Epithelial cell of proximal tubule (primary cell): ENCODE data around the gene CDH9. TPM values are rescaled to one million over a fixed set of nuclear protein-coding genes. Genes with fewer than 3 reads are reported as not detected.

Source experiments
- DNase-seq: peaks from one replicate; pipeline ENCODE4 v3.0.0-alpha.2; 2011; ENCODE audit warnings: low read depth
- H3K4me3 ChIP-seq: 2 replicates; pipeline ENCODE4 v1.5.1; 2011; ENCODE audit warnings: low read depth, mild to moderate bottlenecking, low read length
- total RNA-seq: library from RNA; depleted of rRNA; stranded (reverse); fragments of >200 nt; gene quantifications from 2 replicates; pipeline ENCODE4 v1.2.3, GENCODE V29; 2015
- TF ChIP-seq, protein P1 (sequence below): conservative IDR thresholded peaks from 2 replicates; pipeline ENCODE4 v1.5.1; 2012; ENCODE audit warnings: low read depth, mild to moderate bottlenecking, low read length

The CDH9 gene
- total RNA-seq, 1 donor from 2014 or later: not detected

- no peak overlapping the region for H3K4me3 ChIP-seq
- TF ChIP-seq, protein P1, sequence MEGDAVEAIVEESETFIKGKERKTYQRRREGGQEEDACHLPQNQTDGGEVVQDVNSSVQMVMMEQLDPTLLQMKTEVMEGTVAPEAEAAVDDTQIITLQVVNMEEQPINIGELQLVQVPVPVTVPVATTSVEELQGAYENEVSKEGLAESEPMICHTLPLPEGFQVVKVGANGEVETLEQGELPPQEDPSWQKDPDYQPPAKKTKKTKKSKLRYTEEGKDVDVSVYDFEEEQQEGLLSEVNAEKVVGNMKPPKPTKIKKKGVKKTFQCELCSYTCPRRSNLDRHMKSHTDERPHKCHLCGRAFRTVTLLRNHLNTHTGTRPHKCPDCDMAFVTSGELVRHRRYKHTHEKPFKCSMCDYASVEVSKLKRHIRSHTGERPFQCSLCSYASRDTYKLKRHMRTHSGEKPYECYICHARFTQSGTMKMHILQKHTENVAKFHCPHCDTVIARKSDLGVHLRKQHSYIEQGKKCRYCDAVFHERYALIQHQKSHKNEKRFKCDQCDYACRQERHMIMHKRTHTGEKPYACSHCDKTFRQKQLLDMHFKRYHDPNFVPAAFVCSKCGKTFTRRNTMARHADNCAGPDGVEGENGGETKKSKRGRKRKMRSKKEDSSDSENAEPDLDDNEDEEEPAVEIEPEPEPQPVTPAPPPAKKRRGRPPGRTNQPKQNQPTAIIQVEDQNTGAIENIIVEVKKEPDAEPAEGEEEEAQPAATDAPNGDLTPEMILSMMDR: no peak
- no peak for DNase-seq
These were observed 27.1 kb downstream of the CDH9 start for GRCh38 chr5:27011274-27011673.

DNA sequence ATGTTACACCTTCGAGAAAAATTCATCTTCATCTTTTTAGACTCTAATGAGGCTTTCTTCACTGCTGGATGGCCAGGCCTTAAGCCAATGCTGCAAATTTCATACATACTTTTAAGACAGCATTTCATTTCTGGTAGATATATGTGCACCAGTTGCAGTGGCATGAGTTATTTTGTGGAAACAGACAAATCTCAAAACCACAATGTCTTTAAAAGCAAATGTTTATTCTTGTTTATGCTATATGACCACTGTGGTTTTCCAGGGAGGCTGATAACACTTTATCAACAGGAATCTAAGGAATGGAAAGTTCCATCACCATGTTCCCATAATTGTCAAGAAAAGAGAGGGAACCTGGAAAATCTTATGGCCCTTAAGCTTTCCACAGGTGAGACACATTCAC lies 27.7 kb downstream of the CDH9 start:
- H3K4me3 ChIP-seq: no peak overlapping the region
- TF ChIP-seq, protein P1: no peak
- DNase-seq: no peak

DNA sequence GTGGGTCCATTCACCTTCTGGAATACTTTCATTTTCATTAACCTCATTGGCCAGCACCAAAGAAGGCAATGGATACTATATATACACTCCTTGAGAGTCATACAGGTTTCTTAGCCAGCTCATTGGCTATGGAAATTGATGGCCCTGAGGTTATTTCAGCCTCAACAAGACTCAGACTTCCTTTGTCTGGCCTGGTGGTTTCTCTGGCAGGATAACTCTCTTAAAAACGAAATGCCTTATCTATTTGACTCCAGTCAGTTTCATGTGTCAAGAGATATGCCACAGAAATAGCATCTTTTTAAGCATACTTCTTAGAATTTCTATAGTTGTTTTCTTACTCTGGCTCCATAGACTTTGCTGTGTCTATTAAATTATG lies 28.9 kb downstream of the CDH9 start:
- DNase-seq: no peak
- no peak overlapping the region for H3K4me3 ChIP-seq
- TF ChIP-seq, protein P1: no peak

- TF ChIP-seq, protein P1: no peak
- H3K4me3 ChIP-seq: no peak overlapping the region
- no peak for DNase-seq
These were observed 29.5 kb downstream of the CDH9 start for GRCh38 chr5:27008604-27009539.

GRCh38 chr5:27007121-27007520 lies 31.3 kb downstream of the CDH9 start:
- no peak overlapping the region for H3K4me3 ChIP-seq
- no peak for DNase-seq
- TF ChIP-seq, protein P1: no peak

DNA sequence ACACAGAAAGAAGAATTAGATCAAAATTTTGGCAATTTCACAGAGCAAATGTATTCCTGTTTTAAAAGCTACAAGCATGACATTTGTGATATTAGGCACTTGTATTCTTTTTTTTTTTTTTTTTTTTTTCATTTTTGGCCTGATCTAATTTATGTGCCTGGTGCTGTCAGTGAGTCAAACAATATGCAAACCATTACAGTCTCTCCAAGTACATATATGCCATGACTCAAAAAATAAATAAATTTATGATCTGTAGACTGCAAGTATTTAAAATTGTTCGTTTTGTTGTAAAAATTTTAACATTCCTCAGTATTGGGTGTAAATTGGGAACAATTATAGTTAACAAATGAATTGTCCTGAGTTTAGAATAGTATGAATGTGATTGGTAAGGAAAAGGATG lies 51.4 kb downstream of the CDH9 start:
- TF ChIP-seq, protein P1: no peak
- DNase-seq: no peak
- H3K4me3 ChIP-seq: no peak overlapping the region

- no peak overlapping the region for H3K4me3 ChIP-seq
- TF ChIP-seq, protein P1: no peak
- DNase-seq: no peak
These were observed 56.6 kb downstream of the CDH9 start for GRCh38 chr5:26981750-26982149.
